ENCODE measurements around the gene SH3D19. TPM values are rescaled to one million over a fixed set of nuclear protein-coding genes. Genes with fewer than 3 reads are reported as not detected.

The SH3D19 gene
- total RNA-seq, 6 experiments from 2014 or later, result 40.2 to 53.8 (median 46.9) TPM

DNA sequence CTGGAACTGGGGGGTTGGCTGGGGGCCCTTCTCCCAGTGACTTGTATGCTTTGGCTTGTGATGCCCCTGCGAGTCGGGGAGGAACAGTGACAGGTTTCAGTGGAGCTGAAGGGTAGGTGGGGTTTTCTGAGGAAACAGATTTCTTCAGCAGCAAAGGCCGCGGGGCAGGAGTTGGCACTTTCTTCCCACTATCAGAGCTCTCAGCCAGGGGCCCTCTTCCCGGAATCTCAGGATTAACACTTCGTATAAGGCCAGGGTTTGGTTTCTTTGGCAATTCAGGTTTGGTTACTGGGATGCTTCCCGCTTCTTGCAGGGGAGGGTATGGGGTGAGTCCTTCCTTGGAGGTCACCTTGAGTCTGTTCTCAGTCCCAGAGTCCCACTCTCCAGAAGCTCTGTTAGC, 150.6 kb downstream of the SH3D19 start:
- Histone ChIP-seq H3K27me3 (no peaks in the 10 kb centered on the region), H3K27ac (no peak overlapping the region), H3K4me1 (peaks cover 0 to 2% (median 0%) of the 10 kb centered on the region in 4 donors), H3K4me3 (no peak overlapping the region), H3K36me3 (peaks cover 0 to 35% (median 2%) of the 10 kb centered on the region in 4 donors), H3K9me3 (no peaks in the 10 kb centered on the region)
- DNase-seq, result no peak
- ATAC-seq, result no peak
- TF ChIP-seq, protein P1, sequence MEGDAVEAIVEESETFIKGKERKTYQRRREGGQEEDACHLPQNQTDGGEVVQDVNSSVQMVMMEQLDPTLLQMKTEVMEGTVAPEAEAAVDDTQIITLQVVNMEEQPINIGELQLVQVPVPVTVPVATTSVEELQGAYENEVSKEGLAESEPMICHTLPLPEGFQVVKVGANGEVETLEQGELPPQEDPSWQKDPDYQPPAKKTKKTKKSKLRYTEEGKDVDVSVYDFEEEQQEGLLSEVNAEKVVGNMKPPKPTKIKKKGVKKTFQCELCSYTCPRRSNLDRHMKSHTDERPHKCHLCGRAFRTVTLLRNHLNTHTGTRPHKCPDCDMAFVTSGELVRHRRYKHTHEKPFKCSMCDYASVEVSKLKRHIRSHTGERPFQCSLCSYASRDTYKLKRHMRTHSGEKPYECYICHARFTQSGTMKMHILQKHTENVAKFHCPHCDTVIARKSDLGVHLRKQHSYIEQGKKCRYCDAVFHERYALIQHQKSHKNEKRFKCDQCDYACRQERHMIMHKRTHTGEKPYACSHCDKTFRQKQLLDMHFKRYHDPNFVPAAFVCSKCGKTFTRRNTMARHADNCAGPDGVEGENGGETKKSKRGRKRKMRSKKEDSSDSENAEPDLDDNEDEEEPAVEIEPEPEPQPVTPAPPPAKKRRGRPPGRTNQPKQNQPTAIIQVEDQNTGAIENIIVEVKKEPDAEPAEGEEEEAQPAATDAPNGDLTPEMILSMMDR (IDR thresholded peaks at IDR 0.05), result no peak
- TF ChIP-seq POLR2A (IDR thresholded peaks at IDR 0.05), result no peak
- intact Hi-C loops (cut with DNase I), result no loop called here
- WGBS (ENCODE audit: insufficient coverage, low coverage, low lambda C conversion rate, missing lambda C conversion rate), result 94% methylated on average over 3 of the region's 7 CpGs

DNA sequence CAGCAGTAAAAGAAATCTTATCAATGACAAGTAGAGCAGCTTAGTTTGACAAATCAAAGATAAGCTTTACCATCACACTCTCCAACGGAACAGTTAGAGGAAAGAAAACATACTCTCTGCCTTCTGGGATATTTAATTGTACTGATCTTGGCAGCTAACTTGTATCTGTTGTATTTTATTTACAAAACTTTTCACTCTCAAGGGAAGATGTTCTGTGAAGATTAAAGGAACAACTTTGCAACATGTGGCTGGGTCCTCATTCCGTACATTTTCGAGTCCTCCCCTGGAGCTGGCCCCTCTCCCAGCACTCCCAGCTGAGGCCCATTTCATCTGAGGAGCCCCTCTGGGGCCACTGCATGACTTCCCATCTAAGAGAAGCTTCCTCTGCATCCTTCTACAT, 151.5 kb downstream of the SH3D19 start:
- DNase-seq (no peak), ATAC-seq (no peak)
- H3K36me3 ChIP-seq, result peaks cover 0 to 35% (median 2%) of the 10 kb centered on the region in 4 donors
- no peak overlapping the region for H3K27ac ChIP-seq
- H3K4me3 ChIP-seq, result no peak overlapping the region
- TF ChIP-seq, protein P1 (IDR thresholded peaks at IDR 0.05), result no peak
- no peak for TF ChIP-seq POLR2A (IDR thresholded peaks at IDR 0.05)
- 40% methylated on average over 3 of the region's 3 CpGs for whole genome bisulfite sequencing (ENCODE audit: insufficient coverage, low coverage, low lambda C conversion rate, missing lambda C conversion rate)
- no peaks in the 10 kb centered on the region for H3K27me3 ChIP-seq
- H3K4me1 ChIP-seq, result peaks cover 0 to 2% (median 0%) of the 10 kb centered on the region in 4 donors
- H3K9me3 ChIP-seq, result no peaks in the 10 kb centered on the region
- intact Hi-C loops (cut with DNase I), result no loop called here

DNA sequence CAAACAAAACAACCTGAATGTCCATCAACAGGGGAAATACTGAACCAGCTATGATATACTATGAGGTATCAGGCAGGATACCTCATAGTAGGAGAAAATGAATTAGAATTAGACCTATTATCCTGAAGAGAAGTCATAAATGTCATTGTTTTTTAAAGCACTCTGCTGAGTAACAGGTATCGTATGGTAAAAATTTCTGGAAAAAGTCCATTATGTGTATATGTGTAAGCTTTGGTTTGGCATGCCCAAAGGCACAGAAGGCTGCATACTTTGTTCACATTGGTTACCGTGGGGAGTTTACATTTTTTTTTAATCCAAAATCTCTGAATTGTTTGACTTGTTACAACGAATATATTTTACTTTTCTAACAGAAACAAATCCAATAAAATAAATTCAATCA, 155.5 kb downstream of the SH3D19 start:
- intact Hi-C loops (cut with DNase I), result no loop called here
- no peak overlapping the region for H3K27ac ChIP-seq

DNA sequence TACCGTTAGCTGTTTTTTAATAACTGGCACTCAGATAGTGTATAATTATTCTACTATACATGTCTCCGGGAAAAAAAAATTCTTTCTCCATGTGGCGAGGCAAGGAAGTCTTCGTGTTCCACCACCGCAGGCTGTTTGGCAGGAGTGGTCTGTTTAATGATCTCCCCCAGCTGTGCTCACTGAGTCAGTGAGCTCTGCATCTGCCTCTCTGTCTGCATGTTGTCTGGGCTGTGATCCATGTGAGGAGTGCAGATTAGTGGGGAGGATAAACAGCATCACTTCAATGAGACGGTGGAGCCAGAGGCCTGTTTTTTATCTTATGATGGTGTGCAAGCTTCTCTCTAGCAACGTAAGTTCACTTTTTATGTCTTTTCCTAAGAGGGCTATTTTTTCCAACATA, 156.2 kb downstream of the SH3D19 start:
- Histone ChIP-seq H3K27me3 (no peaks in the 10 kb centered on the region), H3K27ac (no peak overlapping the region), H3K9me3 (no peaks in the 10 kb centered on the region), H3K36me3 (peaks cover 0 to 9% (median 0%) of the 10 kb centered on the region in 4 donors), H3K4me1 (no peaks in the 10 kb centered on the region), H3K4me3 (no peak overlapping the region)
- ATAC-seq (peak in 3 of 4 donors; percentile 24 to 52 (median 48)), DNase-seq (no peak)
- no peak for TF ChIP-seq POLR2A (IDR thresholded peaks at IDR 0.05)
- TF ChIP-seq, protein P1 (IDR thresholded peaks at IDR 0.05), result no peak
- WGBS (ENCODE audit: insufficient coverage, low coverage, low lambda C conversion rate, missing lambda C conversion rate), result 79% methylated on average over 7 of the region's 7 CpGs
- intact Hi-C loops (cut with DNase I), result no loop called here

More for the DNA sequence above, 155.5 kb downstream of the SH3D19 start:
- ATAC-seq (no peak), DNase-seq (no peak)
- no peaks in the 10 kb centered on the region for H3K4me1 ChIP-seq
- H3K4me3 ChIP-seq, result no peak overlapping the region
- peaks cover 0 to 16% (median under 1%) of the 10 kb centered on the region in 4 donors for H3K36me3 ChIP-seq
- no peaks in the 10 kb centered on the region for H3K27me3 ChIP-seq
- H3K9me3 ChIP-seq, result no peaks in the 10 kb centered on the region
- no peak for TF ChIP-seq POLR2A (IDR thresholded peaks at IDR 0.05)
- TF ChIP-seq, protein P1 (IDR thresholded peaks at IDR 0.05), result no peak
- WGBS (ENCODE audit: insufficient coverage, low coverage, low lambda C conversion rate, missing lambda C conversion rate), result 84% methylated on average over 3 of the region's 3 CpGs

DNA sequence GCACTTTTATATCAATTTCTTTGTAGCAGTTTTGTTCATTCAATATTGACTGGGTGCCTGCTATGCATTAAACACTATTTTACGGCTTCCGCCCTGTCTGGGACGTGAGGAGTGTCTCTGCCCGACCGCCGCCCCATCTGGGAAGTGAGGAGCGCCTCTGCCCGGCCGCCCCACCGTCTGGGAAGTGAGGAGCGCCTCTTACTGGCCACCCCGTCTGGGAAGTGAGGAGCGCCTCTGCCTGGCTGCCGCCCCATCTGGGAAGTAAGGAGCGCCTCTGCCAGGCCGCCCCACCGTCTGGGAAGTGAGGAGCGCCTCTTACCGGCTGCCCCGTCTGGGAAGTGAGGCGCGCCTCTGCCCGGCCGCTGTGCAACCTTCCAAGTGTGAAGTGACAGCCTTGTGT, 157.8 kb downstream of the SH3D19 start:
- Histone ChIP-seq H3K27ac (no peak overlapping the region), H3K36me3 (peaks cover 0 to 1% (median under 1%) of the 10 kb centered on the region in 4 donors), H3K27me3 (no peaks in the 10 kb centered on the region), H3K4me1 (no peaks in the 10 kb centered on the region), H3K9me3 (no peaks in the 10 kb centered on the region), H3K4me3 (no peak overlapping the region)
- WGBS (ENCODE audit: insufficient coverage, low coverage, low lambda C conversion rate, missing lambda C conversion rate), result 95% methylated on average over 13 of the region's 24 CpGs
- intact Hi-C loops (cut with DNase I), result no loop called here
- DNase-seq, result no peak
- TF ChIP-seq, protein P1 (IDR thresholded peaks at IDR 0.05), result no peak
- TF ChIP-seq POLR2A (IDR thresholded peaks at IDR 0.05), result no peak
- no peak for ATAC-seq
